BJ (cell line): Measurements from ENCODE around the gene FHOD3. TPM values are rescaled to one million over a fixed set of nuclear protein-coding genes. Genes with fewer than 3 reads are reported as not detected.

Source experiments
- CTCF ChIA-PET: fragments of 350-600 bp; formaldehyde crosslinking; extraction: SDS; loops from one replicate; lab custom pipeline; 2021; ENCODE audit warnings: antibody characterized with exemption, inconsistent platforms; lab: Yijun Ruan, JAX
- POLR2A ChIA-PET: fragments of 300-600 bp; sonication (Branson Sonifier 250); formaldehyde crosslinking; extraction: SDS; loops from one replicate; lab custom pipeline; 2021; ENCODE audit warnings: antibody characterized with exemption; lab: Charles Lee
- DNase-seq: peaks from one replicate; pipeline ENCODE4 v3.0.0-alpha.2; 2011; ENCODE audit warnings: low read depth
- H3K27me3 ChIP-seq: 2 replicates; pipeline ENCODE4 v1.6.0; 2011; ENCODE audit warnings: low read length; ENCODE audit not compliant: control insufficient read depth, insufficient read depth
- H3K36me3 ChIP-seq: 2 replicates; pipeline ENCODE4 v1.5.1; 2011; ENCODE audit warnings: low read length; ENCODE audit not compliant: control insufficient read depth, insufficient read depth
- H3K4me3 ChIP-seq: 2 replicates; pipeline ENCODE4 v1.5.1; 2011; ENCODE audit warnings: low read depth, mild to moderate bottlenecking, control low read depth, low read length
- polyA plus RNA-seq: library from polyadenylated mRNA; depleted of rRNA; stranded (reverse); fragments of >200 nt; gene quantifications from 2 replicates; pipeline ENCODE4 v1.2.3, GENCODE V29; 2011
- TF ChIP-seq, protein P1 (sequence below): IDR thresholded peaks from 2 replicates; pipeline ENCODE4 v1.5.1; 2011; ENCODE audit warnings: low read depth, mild to moderate bottlenecking, control low read depth, inconsistent platforms, low read length, moderate library complexity; ENCODE audit not compliant: insufficient read depth

The FHOD3 gene
- polyA plus RNA-seq, 1 experiment, result 24.6 TPM

DNA sequence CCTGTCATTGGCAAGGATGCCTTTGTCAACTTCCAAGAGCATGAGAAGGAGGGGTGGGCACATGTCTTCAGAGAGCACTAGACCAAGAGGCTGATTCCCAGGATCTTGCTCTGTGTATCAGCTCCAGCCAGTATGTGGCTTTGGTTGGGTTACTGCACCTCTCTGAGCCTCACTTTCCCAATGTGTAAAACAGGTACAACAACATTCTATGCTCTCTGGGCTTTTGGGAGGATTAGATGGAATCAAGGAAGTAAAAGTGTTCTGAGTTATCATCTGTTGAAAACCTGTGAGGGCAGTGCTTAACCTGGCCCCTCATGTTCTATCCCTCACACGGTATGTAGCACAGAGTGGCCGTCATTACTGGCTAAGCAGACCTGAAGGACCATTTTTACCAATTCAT, 103.9 kb downstream of the FHOD3 start:
- CTCF ChIA-PET, result no interaction called here
- H3K4me3 ChIP-seq, result no peak overlapping the region

DNA sequence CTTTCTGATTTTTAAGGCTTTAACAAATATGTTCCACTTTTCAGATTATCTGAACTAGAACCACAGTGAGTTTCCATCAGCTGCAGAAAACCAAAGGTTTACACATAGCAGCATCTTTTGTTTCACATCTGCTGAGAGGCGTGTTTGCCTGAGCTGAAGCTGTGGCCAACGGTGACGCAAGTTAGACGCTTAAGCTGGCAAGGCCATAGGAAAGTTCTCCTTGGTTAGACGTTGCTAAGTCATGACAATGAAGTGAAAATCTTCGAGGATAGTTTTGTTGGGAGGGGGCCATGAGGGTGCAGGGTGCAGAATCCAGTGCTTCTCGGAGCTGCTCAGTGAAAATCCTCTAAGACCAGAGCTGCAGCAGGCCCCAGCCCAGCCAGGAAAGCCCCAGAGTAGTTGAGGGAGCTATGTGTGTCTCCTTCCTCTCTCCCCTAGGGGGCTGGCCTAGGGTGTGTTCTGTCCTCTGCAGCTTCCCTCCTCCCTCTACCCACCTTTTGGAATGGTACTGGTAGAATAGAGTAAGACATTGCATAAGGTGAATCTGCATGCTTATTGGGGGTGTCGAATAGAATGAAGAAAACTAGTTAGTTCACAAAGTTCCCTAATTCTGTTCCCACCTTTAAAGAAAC, 105.4 kb downstream of the FHOD3 start:
- no peak for DNase-seq
- Histone ChIP-seq H3K36me3 (no peaks in the 10 kb centered on the region), H3K4me3 (no peak overlapping the region), H3K27me3 (no peaks in the 10 kb centered on the region)
- ChIA-PET POLR2A (no interaction called here), CTCF (interaction anchor here (0.6 to 1.1 kb wide), 3 partner anchors 10 to 26 kb away, joined by 3 to 4 read pairs (median 3); no protein-coding TSS in a partner anchor)
- TF ChIP-seq, protein P1, sequence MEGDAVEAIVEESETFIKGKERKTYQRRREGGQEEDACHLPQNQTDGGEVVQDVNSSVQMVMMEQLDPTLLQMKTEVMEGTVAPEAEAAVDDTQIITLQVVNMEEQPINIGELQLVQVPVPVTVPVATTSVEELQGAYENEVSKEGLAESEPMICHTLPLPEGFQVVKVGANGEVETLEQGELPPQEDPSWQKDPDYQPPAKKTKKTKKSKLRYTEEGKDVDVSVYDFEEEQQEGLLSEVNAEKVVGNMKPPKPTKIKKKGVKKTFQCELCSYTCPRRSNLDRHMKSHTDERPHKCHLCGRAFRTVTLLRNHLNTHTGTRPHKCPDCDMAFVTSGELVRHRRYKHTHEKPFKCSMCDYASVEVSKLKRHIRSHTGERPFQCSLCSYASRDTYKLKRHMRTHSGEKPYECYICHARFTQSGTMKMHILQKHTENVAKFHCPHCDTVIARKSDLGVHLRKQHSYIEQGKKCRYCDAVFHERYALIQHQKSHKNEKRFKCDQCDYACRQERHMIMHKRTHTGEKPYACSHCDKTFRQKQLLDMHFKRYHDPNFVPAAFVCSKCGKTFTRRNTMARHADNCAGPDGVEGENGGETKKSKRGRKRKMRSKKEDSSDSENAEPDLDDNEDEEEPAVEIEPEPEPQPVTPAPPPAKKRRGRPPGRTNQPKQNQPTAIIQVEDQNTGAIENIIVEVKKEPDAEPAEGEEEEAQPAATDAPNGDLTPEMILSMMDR, result no peak

More for the DNA sequence above, 103.9 kb downstream of the FHOD3 start:
- POLR2A ChIA-PET, result no interaction called here
- Histone ChIP-seq H3K36me3 (no peaks in the 10 kb centered on the region), H3K27me3 (no peaks in the 10 kb centered on the region)
- DNase-seq, result no peak
- TF ChIP-seq, protein P1, result no peak

DNA sequence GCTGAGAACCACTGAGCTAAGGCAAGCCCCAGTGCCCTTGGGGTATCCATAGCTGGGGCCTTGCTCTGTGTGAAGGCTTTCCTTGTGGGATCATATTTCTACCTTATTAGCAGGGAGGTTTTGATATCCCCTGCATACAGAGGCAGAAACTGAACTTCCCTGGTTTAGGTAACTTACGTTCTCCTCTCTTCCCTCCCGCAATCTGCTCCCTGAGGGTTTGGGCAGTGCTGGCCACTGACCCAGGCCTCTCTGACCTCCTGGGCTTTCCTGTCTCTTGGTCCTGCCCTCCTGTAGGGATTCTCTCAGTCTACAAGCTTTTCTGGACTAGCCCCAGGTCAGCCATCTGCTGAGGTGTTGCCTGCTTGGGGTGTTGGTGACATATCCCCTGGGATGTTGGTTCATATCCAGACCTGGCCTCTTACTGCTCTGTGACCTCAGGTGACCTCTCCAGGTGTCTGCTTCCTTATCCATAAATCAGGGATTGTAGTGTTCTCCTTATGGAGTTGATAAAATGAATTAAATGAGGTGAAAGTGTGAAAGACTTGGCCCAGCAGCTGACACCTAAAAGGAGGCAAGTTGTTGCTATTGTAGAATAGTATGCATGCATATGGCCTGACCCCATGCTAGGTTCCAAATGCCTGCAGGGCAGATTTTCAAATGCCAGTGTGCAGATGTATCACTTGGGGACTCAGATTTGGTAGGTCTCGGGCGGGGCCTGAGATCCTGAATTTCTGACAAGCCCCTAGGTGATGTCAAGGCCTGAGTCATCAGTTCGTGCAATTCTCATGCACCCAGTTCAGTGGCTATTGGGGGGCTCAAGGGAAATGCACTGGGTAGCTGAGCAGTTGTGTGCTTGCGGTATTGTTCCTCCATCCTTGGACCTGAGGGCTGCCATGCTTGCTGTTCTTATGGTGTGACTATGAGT, 106.6 kb downstream of the FHOD3 start:
- no peaks in the 10 kb centered on the region; the same call in 1 of the 2 replicates for H3K36me3 ChIP-seq
- ChIA-PET CTCF (interaction anchor here (1.2 kb wide), 1 partner anchor 8 kb away, joined by 4 read pairs; no protein-coding TSS in a partner anchor), POLR2A (no interaction called here)
- H3K4me3 ChIP-seq, result no peak overlapping the region
- no peak for DNase-seq
- TF ChIP-seq, protein P1, result no peak
- no peaks in the 10 kb centered on the region for H3K27me3 ChIP-seq

DNA sequence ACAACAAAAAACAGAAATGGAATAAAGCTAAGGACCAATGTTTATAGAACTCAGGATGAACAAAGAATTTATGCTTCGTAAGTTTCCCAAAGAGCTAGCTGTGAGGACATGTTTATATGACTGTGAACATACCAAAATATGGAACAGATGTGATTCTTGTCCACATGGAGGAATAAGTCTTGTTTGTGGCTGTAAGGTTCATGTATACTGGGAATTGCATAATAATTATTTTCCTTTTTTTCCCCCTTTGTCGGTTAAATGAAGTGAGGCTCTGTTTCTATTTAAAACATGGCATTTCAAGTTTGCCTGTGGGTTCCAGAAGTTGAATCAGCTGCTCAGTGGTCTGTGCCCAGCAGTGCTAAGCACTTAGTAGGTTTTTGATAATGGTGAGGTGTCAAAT, 108.1 kb downstream of the FHOD3 start:
- H3K36me3 ChIP-seq, result no peaks in the 10 kb centered on the region; the same call in 1 of the 2 replicates
- no peaks in the 10 kb centered on the region for H3K27me3 ChIP-seq
- ChIA-PET POLR2A (no interaction called here), CTCF (interaction anchor here (1.1 kb wide), 2 partner anchors 13 to 27 kb away, joined by 3 read pairs; no protein-coding TSS in a partner anchor)
- no peak overlapping the region for H3K4me3 ChIP-seq
- TF ChIP-seq, protein P1, result no peak
- no peak for DNase-seq

DNA sequence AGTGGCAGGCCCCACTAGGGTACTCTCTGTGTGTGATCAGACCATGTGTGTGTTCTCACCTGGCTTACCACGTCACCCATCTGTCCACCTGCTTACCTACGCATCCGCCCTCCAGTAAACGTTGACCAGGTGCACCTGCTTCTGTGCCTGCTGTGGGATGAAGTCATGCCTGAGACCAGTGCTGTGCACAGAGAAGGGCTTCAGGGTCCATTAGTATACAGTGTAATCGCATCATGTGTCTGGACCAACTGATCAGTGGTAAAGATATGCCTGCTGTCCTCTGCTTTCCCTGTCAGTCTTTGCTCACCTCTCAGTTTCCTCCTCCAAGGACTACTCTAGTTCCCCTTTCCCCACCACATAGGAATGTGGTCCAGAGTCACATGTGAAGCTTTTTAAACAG, 109.3 kb downstream of the FHOD3 start:
- DNase-seq, result no peak
- TF ChIP-seq, protein P1, result no peak
- H3K4me3 ChIP-seq, result no peak overlapping the region
- ChIA-PET POLR2A (no interaction called here), CTCF (interaction anchor here (1.1 kb wide), 1 partner anchor 13 kb away, joined by 3 read pairs; no protein-coding TSS in a partner anchor)
- no peaks in the 10 kb centered on the region; the same call in 1 of the 2 replicates for H3K36me3 ChIP-seq
- H3K27me3 ChIP-seq, result no peaks in the 10 kb centered on the region
